GM21515 (cell line): ENCODE data around the gene THBS1.

ENCODE experiments used
- ATAC-seq: cut with Tn5 transposase; IDR thresholded peaks from one replicate; pipeline ENCODE4 v1.9.1; 2021; ENCODE audit not compliant: unreplicated experiment

THBS1 gene

DNA sequence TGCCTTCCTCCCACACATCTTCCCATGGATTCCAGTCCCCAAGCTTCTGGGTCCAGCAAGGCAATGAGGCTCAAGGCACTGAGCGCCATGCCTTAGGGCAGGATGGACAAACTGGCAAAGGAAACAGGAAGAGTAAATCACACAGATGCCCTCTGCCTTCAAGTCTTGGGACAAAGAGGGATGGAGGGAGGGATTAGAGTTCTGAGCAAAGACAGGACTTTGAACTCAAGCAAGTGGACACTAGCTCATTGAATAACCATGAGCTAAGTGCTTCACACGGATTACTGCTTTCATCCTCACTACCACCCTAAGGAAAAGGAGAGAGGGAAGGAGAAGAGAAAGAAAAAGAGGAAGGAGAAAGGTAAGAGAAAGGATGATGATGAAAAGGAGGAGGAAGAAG, 7.6 kb upstream of the THBS1 start:
- ATAC-seq, result no peak

DNA sequence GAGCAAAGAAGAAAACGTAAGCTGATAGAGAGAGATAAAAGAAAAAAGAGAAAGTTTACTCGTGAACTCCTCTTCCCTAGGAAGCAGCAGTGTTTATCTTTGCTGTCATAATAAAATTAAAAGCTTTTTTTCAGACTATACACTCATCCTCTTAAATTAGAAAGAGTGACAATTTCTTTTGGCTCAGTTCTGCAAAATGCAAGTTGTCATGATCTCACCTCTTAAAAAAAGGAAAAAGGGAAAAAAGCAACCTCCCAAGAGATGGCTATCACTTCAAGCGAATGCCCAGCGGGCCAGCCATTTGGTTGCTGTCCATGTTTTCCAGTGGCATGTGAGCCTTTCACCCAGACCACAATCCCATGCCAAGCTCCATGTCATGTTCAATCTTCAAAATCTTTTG, 7.0 kb upstream of the THBS1 start:
- no peak for ATAC-seq

GRCh38 chr15:39574427-39574826, 6.5 kb upstream of the THBS1 start:
- no peak for ATAC-seq

DNA sequence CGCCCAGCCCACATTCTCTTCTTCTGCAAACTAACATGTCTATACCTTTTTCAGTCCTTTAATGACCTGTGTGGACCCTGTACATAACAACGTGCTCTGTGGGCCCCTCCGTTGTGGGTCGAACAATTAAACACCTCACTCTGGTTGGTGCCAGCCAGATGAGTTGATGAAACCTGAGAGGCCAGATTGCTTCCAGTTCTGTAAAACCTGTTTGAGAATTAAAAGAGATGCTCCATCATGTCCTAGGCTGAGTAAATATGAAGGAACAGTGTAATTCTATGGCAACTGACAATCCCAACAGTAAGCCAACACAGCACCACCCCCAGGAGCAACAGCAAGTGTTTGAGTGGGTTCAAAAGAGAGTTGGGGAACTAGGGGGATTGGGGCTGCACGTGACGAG, 5.7 kb upstream of the THBS1 start:
- ATAC-seq, result no peak

- no peak for ATAC-seq
These were observed 1.9 kb upstream of the THBS1 start for GRCh38 chr15:39578851-39579486.

DNA sequence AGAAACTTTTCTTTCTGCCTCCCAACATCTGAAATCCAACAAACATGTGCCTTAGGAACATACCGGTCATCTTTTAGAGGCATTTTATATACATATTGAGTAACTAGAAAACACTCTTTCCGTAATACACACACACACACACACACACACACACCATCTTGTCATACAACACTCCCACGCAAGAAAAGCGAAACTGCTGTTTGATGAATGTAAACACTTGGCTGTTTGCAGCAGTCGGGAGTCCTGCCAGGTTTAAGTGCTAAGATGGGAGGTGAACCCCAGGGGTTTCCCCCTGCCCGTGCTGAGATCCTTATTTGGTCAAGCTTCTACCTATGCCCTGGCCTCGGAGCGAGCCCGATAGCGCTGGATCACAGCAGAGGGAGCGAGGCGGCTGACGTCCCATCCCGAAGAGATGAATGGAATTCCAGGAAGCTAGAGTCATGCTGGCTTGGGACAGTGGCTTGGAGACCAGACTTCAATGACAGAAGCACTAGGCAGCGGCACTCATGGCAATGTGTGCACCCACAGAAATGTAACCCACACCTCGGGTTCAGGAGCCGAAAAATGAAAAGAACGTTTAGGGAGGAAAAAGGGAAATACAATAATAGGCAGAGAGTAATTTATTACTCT, 1.3 kb upstream of the THBS1 start:
- no peak for ATAC-seq

DNA sequence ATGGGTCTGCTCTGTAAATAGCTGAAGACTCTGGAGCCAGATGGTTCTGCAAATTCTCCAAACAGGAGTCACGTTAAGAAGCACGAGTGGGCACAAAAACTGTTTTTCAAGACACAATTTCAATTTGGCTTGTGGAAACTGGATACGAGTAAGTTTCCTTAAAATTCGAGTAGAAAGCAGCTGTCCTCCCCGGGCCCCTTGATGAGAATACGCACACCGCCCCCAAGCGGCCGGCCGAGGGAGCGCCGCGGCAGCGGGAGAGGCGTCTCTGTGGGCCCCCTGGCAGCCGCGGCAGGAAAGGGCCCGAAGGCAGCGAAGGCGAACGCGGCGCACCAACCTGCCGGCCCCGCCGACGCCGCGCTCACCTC, 778 bp upstream of the THBS1 start:
- ATAC-seq, result peak; percentile 84

- ATAC-seq, result no peak
These were observed 438 bp downstream of the THBS1 start for GRCh38 chr15:39581242-39581792.

GRCh38 chr15:39581793-39582285, 960 bp downstream of the THBS1 start:
- no peak for ATAC-seq

- no peak for ATAC-seq
These were observed 1.6 kb downstream of the THBS1 start for GRCh38 chr15:39582286-39582976.

GRCh38 chr15:39582977-39583595, 2.2 kb downstream of the THBS1 start:
- ATAC-seq, result no peak

- ATAC-seq, result no peak
These were observed 2.9 kb downstream of the THBS1 start for GRCh38 chr15:39583596-39584265.

DNA sequence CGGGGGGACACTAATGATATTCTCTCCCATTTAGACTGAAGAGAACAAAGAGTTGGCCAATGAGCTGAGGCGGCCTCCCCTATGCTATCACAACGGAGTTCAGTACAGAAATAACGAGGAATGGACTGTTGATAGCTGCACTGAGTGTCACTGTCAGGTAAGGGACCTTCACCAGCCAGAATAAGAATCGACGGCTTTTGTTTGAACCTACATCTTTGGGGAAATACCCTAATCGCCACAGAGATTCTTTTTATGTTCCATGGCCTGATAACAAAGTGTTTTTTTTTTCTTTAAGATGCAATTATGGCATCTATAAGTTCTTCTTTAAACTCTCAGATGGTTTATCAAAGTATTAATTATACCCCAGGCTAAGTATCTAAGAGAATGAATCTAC, 3.4 kb downstream of the THBS1 start:
- ATAC-seq, result no peak

DNA sequence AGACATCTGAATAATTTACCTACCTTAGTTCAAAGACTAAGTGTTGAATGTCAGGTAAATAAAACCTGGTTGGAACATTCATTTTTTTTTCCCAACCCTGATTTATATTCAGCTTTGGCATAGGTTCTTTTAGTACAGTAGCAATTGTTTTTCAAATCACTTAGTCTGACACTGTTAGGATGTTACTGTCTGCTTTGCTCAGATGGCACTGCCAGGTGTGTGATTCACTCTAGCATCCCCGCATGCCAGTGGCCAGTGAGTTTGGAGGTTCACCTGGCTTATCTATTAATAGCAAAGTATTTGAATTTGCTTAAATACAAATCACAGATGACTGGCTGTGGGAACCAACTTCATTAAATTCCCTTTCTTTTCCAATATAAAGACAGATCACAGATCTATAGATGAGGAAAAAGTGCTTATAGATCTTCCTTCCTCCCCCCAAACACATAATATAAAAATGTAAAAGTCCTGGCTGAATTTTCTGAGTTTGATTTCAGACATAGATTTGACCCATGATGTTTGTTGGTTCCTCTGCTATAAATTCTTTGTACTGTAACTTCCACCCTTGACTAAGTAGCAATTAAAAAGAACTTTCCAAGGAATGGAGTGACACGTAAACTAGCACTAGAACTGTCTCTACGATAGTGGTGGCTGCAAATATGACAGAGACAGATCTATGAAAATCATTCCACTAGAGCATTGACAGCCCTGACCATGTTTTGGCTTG, 3.9 kb downstream of the THBS1 start:
- ATAC-seq, result no peak

DNA sequence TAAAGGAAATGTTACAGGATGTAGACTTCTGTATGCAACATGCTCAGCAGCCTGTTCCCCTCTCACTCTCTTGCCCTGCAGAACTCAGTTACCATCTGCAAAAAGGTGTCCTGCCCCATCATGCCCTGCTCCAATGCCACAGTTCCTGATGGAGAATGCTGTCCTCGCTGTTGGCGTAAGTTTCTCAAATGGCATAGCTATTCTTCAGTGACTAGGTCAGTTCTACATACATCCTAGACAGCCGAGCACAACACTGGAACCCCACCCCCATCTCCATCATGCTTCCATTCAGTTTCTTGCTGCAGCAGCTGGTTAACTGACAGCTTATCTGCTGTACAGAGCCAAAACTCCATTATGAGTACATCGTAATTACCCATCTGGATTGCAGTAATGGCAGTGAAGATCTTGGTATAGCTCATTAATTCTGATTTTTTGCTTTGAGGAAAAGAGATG, 4.5 kb downstream of the THBS1 start:
- no peak for ATAC-seq

GRCh38 chr15:39585871-39586301, 5.0 kb downstream of the THBS1 start:
- ATAC-seq, result no peak

DNA sequence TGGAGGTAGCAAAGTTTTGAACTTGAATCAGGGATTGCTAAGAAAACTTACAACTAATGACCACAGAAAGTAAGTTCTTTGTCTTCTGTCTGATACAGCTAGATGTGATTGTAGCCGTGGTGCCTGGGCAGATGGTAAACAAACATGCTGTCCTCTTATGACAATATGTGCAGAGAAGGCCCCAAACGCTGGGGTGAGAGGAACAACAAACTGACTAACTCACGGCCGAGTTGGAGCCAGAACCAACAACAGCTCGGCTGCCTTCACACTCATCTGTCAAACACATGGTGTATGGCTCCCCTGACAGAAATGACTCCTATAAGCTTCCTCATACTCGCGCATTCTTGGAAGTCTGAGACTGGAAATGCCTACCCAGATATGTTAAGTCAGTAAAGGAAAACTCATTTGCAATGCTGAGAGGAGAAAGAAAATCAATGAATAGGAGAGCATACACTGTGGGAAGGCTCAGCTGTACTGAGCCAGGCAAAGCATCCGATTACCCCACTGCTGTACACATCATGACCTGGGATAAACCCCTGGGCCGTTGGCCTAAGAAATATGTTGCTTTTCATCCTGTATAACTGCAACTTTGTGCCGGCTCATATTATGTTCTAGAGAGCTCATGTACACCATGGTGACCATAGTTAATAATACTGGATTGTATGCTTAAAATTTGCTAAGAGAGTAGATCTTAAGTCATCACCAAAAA, 5.7 kb downstream of the THBS1 start:
- no peak for ATAC-seq

- no peak for ATAC-seq
These were observed 6.3 kb downstream of the THBS1 start for GRCh38 chr15:39587096-39587721.
